ENCODE measurements around the gene SRSF9. TPM values are rescaled to one million over a fixed set of nuclear protein-coding genes. Genes with fewer than 3 reads are reported as not detected.
"Not testable (repeated sequence)": the region's sequence is repeated elsewhere in the genome, so short reads cannot be mapped to it uniquely, and the experiment has no call there.

SRSF9 gene
- 100 to 1,000 TPM; 269 to 272 TPM for total RNA-seq
- 214 TPM for polyA plus RNA-seq

- CTCF ChIA-PET, result interaction anchor here (0.7 to 4.9 kb wide), 22 partner anchors 11 to 454 kb away, joined by 3 to 36 read pairs (median 4); partner anchors contain the start of gene DYNLL1
- Histone ChIP-seq H3K9me3 (ENCODE audit: low read length) (no peaks in the 10 kb centered on the region), H3K4me1 (ENCODE audit: insufficient read depth, low read length) (peaks cover 50% of the 10 kb centered on the region), H3K27ac (ENCODE audit: low read depth, low read length) (peak within 1 kb of the TSS; percentile 75), H3K4me3 (ENCODE audit: low read length) (peak within 1 kb of the TSS; percentile 86), H3K36me3 (ENCODE audit: insufficient read depth, low read length) (peaks cover 23% of the 10 kb centered on the region), H3K27me3 (ENCODE audit: insufficient read depth, low read length, poor library complexity, severe bottlenecking) (no peaks in the 10 kb centered on the region)
- POLR2A ChIA-PET, result interaction anchor here (0.5 to 3.2 kb wide), 7 partner anchors 26 to 979 kb away, joined by 3 to 36 read pairs (median 4); partner anchors contain the start of genes COQ5, DYNLL1, POP5 and RNU4-1
- Mint-ChIP-seq H3K4me1 (peaks cover 47 to 61% (median 60%) of the 10 kb centered on the region in 3 donors), H3K4me3 (peak within 1 kb of the TSS; percentile 81 to 96 (median 92)), H3K36me3 (peaks cover 2 to 30% (median 11%) of the 10 kb centered on the region in 3 donors), H3K27me3 (peaks cover 0 to 3% of the 10 kb centered on the region in 2 donors), H3K9me3 (no peaks in the 10 kb centered on the region), H3K27ac (peak within 1 kb of the TSS; percentile 79 to 97 (median 94))
- peak; percentile 96 to 99 (median 97) for DNase-seq
Observed at GRCh38 chr12:120469450-120470149, at the start of gene SRSF9. Gene SRSF9, minus strand, starts transcription at chr12:120469748. Its CDS starts 139 bp downstream, at chr12:120469609.

GRCh38 chr12:120519324-120519723 is 49.8 kb upstream of the SRSF9 start:
- H3K9me3 Mint-ChIP-seq; H3K27ac Mint-ChIP-seq; H3K27ac ChIP-seq (ENCODE audit: low read depth, low read length); H3K27me3 Mint-ChIP-seq; H3K27me3 ChIP-seq (ENCODE audit: insufficient read depth, low read length, poor library complexity, severe bottlenecking); H3K4me3 Mint-ChIP-seq; H3K9me3 ChIP-seq (ENCODE audit: low read length); H3K4me3 ChIP-seq (ENCODE audit: low read length); POLR2A ChIA-PET; H3K4me1 ChIP-seq (ENCODE audit: insufficient read depth, low read length); H3K4me1 Mint-ChIP-seq; DNase-seq: not testable (repeated sequence)
- peaks cover 10% of the 10 kb centered on the region for H3K36me3 ChIP-seq (ENCODE audit: insufficient read depth, low read length)
- CTCF ChIA-PET, result interaction anchor here (1.1 to 1.2 kb wide), 2 partner anchors 23 to 63 kb away, joined by 3 to 4 read pairs; partner anchors contain the start of gene DYNLL1
- peaks cover 4 to 34% (median 5%) of the 10 kb centered on the region in 3 donors for H3K36me3 Mint-ChIP-seq

GRCh38 chr12:120515496-120515895 is 45.9 kb upstream of the SRSF9 start:
- no peaks in the 10 kb centered on the region for H3K27me3 ChIP-seq (ENCODE audit: insufficient read depth, low read length, poor library complexity, severe bottlenecking)
- no peak for DNase-seq
- no peaks in the 10 kb centered on the region for H3K4me1 ChIP-seq (ENCODE audit: insufficient read depth, low read length)
- Mint-ChIP-seq H3K4me1 (peaks cover 0 to 3% (median 0%) of the 10 kb centered on the region in 3 donors), H3K9me3 (no peaks in the 10 kb centered on the region), H3K4me3 (no peak overlapping the region), H3K36me3 (peaks cover 8 to 42% (median 11%) of the 10 kb centered on the region in 3 donors), H3K27ac (no peak overlapping the region), H3K27me3 (no peaks in the 10 kb centered on the region)
- ChIA-PET POLR2A (interaction anchor here (0.6 kb wide), 1 partner anchor 68 kb away, joined by 5 read pairs; no protein-coding TSS in a partner anchor), CTCF (interaction anchor here (0.5 kb wide), 1 partner anchor 68 kb away, joined by 3 read pairs; no protein-coding TSS in a partner anchor)
- H3K27ac ChIP-seq (ENCODE audit: low read depth, low read length), result no peak overlapping the region
- no peaks in the 10 kb centered on the region for H3K9me3 ChIP-seq (ENCODE audit: low read length)
- H3K36me3 ChIP-seq (ENCODE audit: insufficient read depth, low read length), result peaks cover 16% of the 10 kb centered on the region
- no peak overlapping the region for H3K4me3 ChIP-seq (ENCODE audit: low read length)

- H3K4me1 Mint-ChIP-seq, result peaks cover 0 to 3% (median 0%) of the 10 kb centered on the region in 3 donors
- Histone ChIP-seq H3K36me3 (ENCODE audit: insufficient read depth, low read length) (peaks cover 20% of the 10 kb centered on the region), H3K4me1 (ENCODE audit: insufficient read depth, low read length) (no peaks in the 10 kb centered on the region), H3K9me3 (ENCODE audit: low read length) (no peaks in the 10 kb centered on the region), H3K4me3 (ENCODE audit: low read length) (no peak overlapping the region), H3K27me3 (ENCODE audit: insufficient read depth, low read length, poor library complexity, severe bottlenecking) (no peaks in the 10 kb centered on the region), H3K27ac (ENCODE audit: low read depth, low read length) (no peak overlapping the region)
- H3K27me3 Mint-ChIP-seq, result no peaks in the 10 kb centered on the region
- ChIA-PET CTCF (interaction anchor here (0.8 to 1.0 kb wide), 2 partner anchors 19 to 44 kb away, joined by 3 read pairs; partner anchors contain the start of gene SRSF9), POLR2A (no interaction called here)
- DNase-seq, result no peak
- H3K4me3 Mint-ChIP-seq, result no peak overlapping the region
- peak overlapping the region in 2 of 8 donors; percentile 50 to 55 for H3K27ac Mint-ChIP-seq
- H3K36me3 Mint-ChIP-seq, result peaks cover 10 to 51% (median 18%) of the 10 kb centered on the region in 3 donors
- H3K9me3 Mint-ChIP-seq, result no peaks in the 10 kb centered on the region
Observed at GRCh38 chr12:120514002-120514401, 44.5 kb upstream of the SRSF9 start.

- Histone ChIP-seq H3K4me1 (ENCODE audit: insufficient read depth, low read length) (no peaks in the 10 kb centered on the region), H3K36me3 (ENCODE audit: insufficient read depth, low read length) (peaks cover 20% of the 10 kb centered on the region), H3K4me3 (ENCODE audit: low read length) (no peak overlapping the region), H3K27me3 (ENCODE audit: insufficient read depth, low read length, poor library complexity, severe bottlenecking) (no peaks in the 10 kb centered on the region), H3K27ac (ENCODE audit: low read depth, low read length) (no peak overlapping the region), H3K9me3 (ENCODE audit: low read length) (no peaks in the 10 kb centered on the region)
- DNase-seq, result no peak
- H3K4me1 Mint-ChIP-seq, result no peaks in the 10 kb centered on the region
- H3K27ac Mint-ChIP-seq, result no peak overlapping the region
- POLR2A ChIA-PET, result no interaction called here
- H3K36me3 Mint-ChIP-seq, result peaks cover 8 to 50% (median 11%) of the 10 kb centered on the region in 3 donors
- CTCF ChIA-PET, result no interaction called here
- no peak overlapping the region for H3K4me3 Mint-ChIP-seq
- no peaks in the 10 kb centered on the region for H3K27me3 Mint-ChIP-seq
- H3K9me3 Mint-ChIP-seq, result no peaks in the 10 kb centered on the region
Observed at GRCh38 chr12:120508537-120508936, 39.0 kb upstream of the SRSF9 start.

GRCh38 chr12:120504587-120504986 is 35.0 kb upstream of the SRSF9 start:
- no peaks in the 10 kb centered on the region for H3K27me3 ChIP-seq (ENCODE audit: insufficient read depth, low read length, poor library complexity, severe bottlenecking)
- Mint-ChIP-seq H3K4me3 (no peak overlapping the region), H3K27ac (peak overlapping the region in 1 of 8 donors; percentile 57), H3K4me1 (peaks cover 4 to 6% (median 5%) of the 10 kb centered on the region in 3 donors), H3K36me3 (peaks cover 7 to 49% (median 8%) of the 10 kb centered on the region in 3 donors), H3K27me3 (no peaks in the 10 kb centered on the region), H3K9me3 (no peaks in the 10 kb centered on the region)
- H3K4me1 ChIP-seq (ENCODE audit: insufficient read depth, low read length), result no peaks in the 10 kb centered on the region
- peaks cover 21% of the 10 kb centered on the region for H3K36me3 ChIP-seq (ENCODE audit: insufficient read depth, low read length)
- no peaks in the 10 kb centered on the region for H3K9me3 ChIP-seq (ENCODE audit: low read length)
- H3K4me3 ChIP-seq (ENCODE audit: low read length), result no peak overlapping the region
- no peak for DNase-seq
- no peak overlapping the region for H3K27ac ChIP-seq (ENCODE audit: low read depth, low read length)
- POLR2A ChIA-PET, result no interaction called here
- CTCF ChIA-PET, result interaction anchor here (1.6 to 2.1 kb wide), 3 partner anchors 8 to 38 kb away, joined by 3 to 5 read pairs (median 4); partner anchors contain the start of genes DYNLL1 and SRSF9

- H3K27ac Mint-ChIP-seq, result peak overlapping the region in 6 of 8 donors; percentile 19 to 87 (median 72)
- H3K36me3 Mint-ChIP-seq, result peaks cover 5 to 52% (median 6%) of the 10 kb centered on the region in 3 donors
- ChIA-PET CTCF (interaction anchor here (1.0 to 1.2 kb wide), 3 partner anchors 30 to 64 kb away, joined by 3 to 4 read pairs (median 3); no protein-coding TSS in a partner anchor), POLR2A (interaction anchor here (1.1 kb wide), 1 partner anchor 32 kb away, joined by 3 read pairs; no protein-coding TSS in a partner anchor)
- no peaks in the 10 kb centered on the region for H3K9me3 Mint-ChIP-seq
- Histone ChIP-seq H3K4me1 (ENCODE audit: insufficient read depth, low read length) (peaks cover 11% of the 10 kb centered on the region), H3K27ac (ENCODE audit: low read depth, low read length) (no peak overlapping the region), H3K4me3 (ENCODE audit: low read length) (no peak overlapping the region), H3K27me3 (ENCODE audit: insufficient read depth, low read length, poor library complexity, severe bottlenecking) (no peaks in the 10 kb centered on the region), H3K9me3 (ENCODE audit: low read length) (no peaks in the 10 kb centered on the region), H3K36me3 (ENCODE audit: insufficient read depth, low read length) (peaks cover 28% of the 10 kb centered on the region)
- peaks cover 22 to 34% (median 29%) of the 10 kb centered on the region in 3 donors for H3K4me1 Mint-ChIP-seq
- no peaks in the 10 kb centered on the region for H3K27me3 Mint-ChIP-seq
- H3K4me3 Mint-ChIP-seq, result peak overlapping the region in 1 of 7 donors; percentile 39
- DNase-seq, result no peak
Observed at GRCh38 chr12:120500581-120500980, 31.0 kb upstream of the SRSF9 start.

All from CD8-positive, alpha-beta memory T cell (primary cell).